ENCODE data around the gene CD1C. TPM values are rescaled to one million over a fixed set of nuclear protein-coding genes. Genes with fewer than 3 reads are reported as not detected.
"Not testable (repeated sequence)": the region's sequence is repeated elsewhere in the genome, so short reads cannot be mapped to it uniquely, and the experiment has no call there.

The CD1C gene
- total and polyA plus RNA-seq, 2 of the 8 experiments (the other 6 are each of a cell fraction or from before 2014, with no cell fraction given), result 0.06 to 0.35 TPM

DNA sequence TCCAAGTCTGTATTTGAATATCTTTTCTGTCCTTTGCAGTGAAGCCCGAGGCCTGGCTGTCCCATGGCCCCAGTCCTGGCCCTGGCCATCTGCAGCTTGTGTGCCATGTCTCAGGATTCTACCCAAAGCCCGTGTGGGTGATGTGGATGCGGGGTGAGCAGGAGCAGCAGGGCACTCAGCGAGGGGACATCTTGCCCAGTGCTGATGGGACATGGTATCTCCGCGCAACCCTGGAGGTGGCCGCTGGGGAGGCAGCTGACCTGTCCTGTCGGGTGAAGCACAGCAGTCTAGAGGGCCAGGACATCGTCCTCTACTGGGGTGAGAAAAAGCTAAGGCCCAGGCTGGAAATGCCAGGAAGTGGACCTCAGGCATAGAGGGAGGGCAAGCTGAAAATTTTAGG, 33.0 kb upstream of the CD1C start:
- H3K14ac ChIP-seq (ENCODE audit: insufficient read length); H3K27me3 ChIP-seq (replicated peaks in 1 of 4; ENCODE audit: control insufficient read depth in 3 of 4, extremely low read depth in 1 of 4, insufficient read depth in 3 of 4, low read length in 3 of 4); H3K79me1 ChIP-seq (ENCODE audit: low read depth, low read length); H2BK120ac ChIP-seq (replicated peaks; ENCODE audit: low read depth, low read length); H3K36me3 ChIP-seq (ENCODE audit: control insufficient read depth in 2 of 4, insufficient read depth in 4 of 4, low read length in 3 of 4); H3K4me3 ChIP-seq (ENCODE audit: extremely low read depth in 1 of 4, insufficient read depth in 2 of 4, low read depth in 3 of 4, low read length in 4 of 4); H3K4me1 ChIP-seq (replicated peaks in 1 of 4; ENCODE audit: control insufficient read depth in 3 of 4, insufficient read depth in 4 of 4, low read length in 3 of 4); POLR2A ChIA-PET (ENCODE audit: partially characterized antibody); H3K23me2 ChIP-seq (ENCODE audit: low read depth, low read length); H2BK5ac ChIP-seq (ENCODE audit: low read depth, low read length); H3K4ac ChIP-seq (replicated peaks; ENCODE audit: insufficient read length, low read depth, low read length); H3K9ac ChIP-seq (replicated peaks in 1 of 4; ENCODE audit: extremely low read depth in 1 of 4, low read depth in 3 of 4, low read length in 3 of 4); H2BK15ac ChIP-seq (ENCODE audit: low read length); H3K18ac ChIP-seq (ENCODE audit: extremely low read depth, low read length); H3K27ac ChIP-seq (ENCODE audit: low read depth, low read length); H3K9me3 ChIP-seq (ENCODE audit: insufficient read depth in 2 of 2, low read depth in 1 of 2, low read length in 1 of 2); H4K91ac ChIP-seq (replicated peaks; ENCODE audit: insufficient read length, low read length); CTCF ChIA-PET (ENCODE audit: partially characterized antibody); DNase-seq (ENCODE audit: low read depth in 1 of 2, low spot score in 2 of 2); H3K4me2 ChIP-seq (ENCODE audit: insufficient read depth in 1 of 2, low read depth in 2 of 2, low read length in 2 of 2); H2BK20ac ChIP-seq (ENCODE audit: low read length); H3K23ac ChIP-seq (ENCODE audit: insufficient read length); H3K79me2 ChIP-seq (ENCODE audit: control insufficient read depth in 1 of 2, insufficient read depth in 2 of 2, low read length in 2 of 2); H2BK12ac ChIP-seq (ENCODE audit: low read depth, low read length); H3K56ac ChIP-seq (replicated peaks; ENCODE audit: insufficient read length, low read depth, low read length); H4K20me1 ChIP-seq (replicated peaks in 1 of 2; ENCODE audit: control insufficient read depth in 1 of 2, insufficient read depth in 2 of 2, low read length in 2 of 2); H2AFZ ChIP-seq (ENCODE audit: low read length); H2AK5ac ChIP-seq (ENCODE audit: low read depth, low read length); H4K5ac ChIP-seq (ENCODE audit: insufficient read length, low read depth, low read length); FAIRE-seq: not testable (repeated sequence)
- 88% methylated on average over 9 of the region's 9 CpGs; no CpG with 5 or more reads in 1 of the 2 experiments for WGBS, 2 experiments (ENCODE audit: extremely low coverage in 1 of 2, insufficient coverage in 1 of 2, insufficient read length in 1 of 2, insufficient replicate concordance in 2 of 2, low coverage in 1 of 2, low lambda C conversion rate in 2 of 2, missing lambda C conversion rate in 1 of 2)
- H4K8ac ChIP-seq (ENCODE audit: extremely low read depth, insufficient read depth, low read length), result 0 out of 2 replicates have a peak overlapping the region, but pooled peaks have one; percentile 58
